ENCODE measurements around the gene CD48. TPM values are rescaled to one million over a fixed set of nuclear protein-coding genes. Genes with fewer than 3 reads are reported as not detected.

CD48 gene
- polyA plus RNA-seq, 1 of the 3 experiments (the other 2 are of a cell fraction), result not detected

DNA sequence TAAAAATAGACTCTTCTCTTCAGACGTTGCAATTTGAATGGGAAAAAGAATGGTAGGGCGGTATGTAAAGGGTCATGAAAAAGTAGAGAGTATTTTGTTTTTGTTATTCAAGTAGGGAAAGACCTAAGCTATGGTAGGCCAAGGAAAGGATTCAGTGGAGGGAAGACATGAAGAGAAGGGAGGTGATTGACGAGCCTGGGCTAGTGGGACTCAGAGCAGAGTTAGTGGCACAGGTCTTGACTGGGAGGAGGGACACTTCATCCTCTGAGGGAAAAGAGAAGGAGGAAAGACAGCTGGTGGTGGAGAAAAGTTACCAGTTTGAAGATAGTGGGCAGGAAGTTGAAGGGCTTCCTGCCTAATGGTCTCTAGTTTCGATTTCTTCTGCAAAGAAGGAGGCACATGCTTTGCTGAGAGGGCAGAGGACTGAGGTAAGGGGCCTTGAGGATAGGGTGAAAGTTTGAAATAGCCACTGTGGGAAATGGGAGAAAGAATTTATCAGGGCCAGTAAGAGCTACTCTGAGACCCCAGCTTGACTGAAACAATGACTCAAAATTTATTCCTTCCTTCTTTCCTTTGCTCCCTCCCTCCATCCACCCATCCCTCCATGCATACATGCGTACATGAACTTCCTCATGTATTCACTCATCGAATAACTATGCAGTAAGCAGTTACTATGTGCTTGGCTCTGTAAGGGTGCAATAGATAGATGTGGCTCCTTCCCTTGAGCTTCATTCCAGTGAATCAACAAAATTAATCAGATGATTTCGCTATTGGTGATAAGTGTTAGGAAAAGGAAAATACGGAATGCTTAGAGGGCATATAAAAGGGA, 4.2 kb downstream of the CD48 start:
- Histone ChIP-seq H3K9ac (no peak overlapping the region), H4K20me1 (ENCODE audit: insufficient read depth) (no peaks in the 10 kb centered on the region), H3K79me2 (ENCODE audit: insufficient read depth) (no peaks in the 10 kb centered on the region), H3F3A (replicated peaks; ENCODE audit: insufficient read depth) (no peaks in the 10 kb centered on the region), H3K36me3 (replicated peaks in 1 of 2; ENCODE audit: control insufficient read depth in 1 of 2, insufficient read depth in 2 of 2, low read length in 1 of 2) (no peaks in the 10 kb centered on the region), H2AFZ (ENCODE audit: low read depth) (no peak overlapping the region; the same call in 1 of the 2 replicates), H3K27ac (ENCODE audit: low read depth in 2 of 2, low read length in 1 of 2) (no peak overlapping the region), H3K4me2 (no peak overlapping the region), H3K4me3 (ENCODE audit: low read depth in 2 of 2, low read length in 1 of 2) (no peak overlapping the region), H3K27me3 (ENCODE audit: insufficient read depth) (peaks cover 25% of the 10 kb centered on the region; the same call in 1 of the 2 replicates), H3K9me2 (no peaks in the 10 kb centered on the region), H3K9me3 (no peaks in the 10 kb centered on the region), H3K4me1 (ENCODE audit: control insufficient read depth in 1 of 2, insufficient read depth in 2 of 2, low read depth in 1 of 2, low read length in 1 of 2) (no peaks in the 10 kb centered on the region)
- CTCF ChIA-PET, result interaction anchor here (0.5 to 1.8 kb wide), 6 partner anchors 18 to 832 kb away, joined by 3 to 4 read pairs (median 3); no protein-coding TSS in a partner anchor
- no peak for DNase-seq
- WGBS (ENCODE audit: low lambda C conversion rate), result 11% methylated on average over 8 of the region's 8 CpGs
- POLR2A ChIA-PET, result no interaction called here
- no peak for TF ChIP-seq RFX5 (IDR thresholded peaks at IDR 0.05; ENCODE audit: low read length)
- no peak for TF ChIP-seq SMC3 (IDR thresholded peaks at IDR 0.05; ENCODE audit: low read depth, low read length)
- TF ChIP-seq, protein P1, sequence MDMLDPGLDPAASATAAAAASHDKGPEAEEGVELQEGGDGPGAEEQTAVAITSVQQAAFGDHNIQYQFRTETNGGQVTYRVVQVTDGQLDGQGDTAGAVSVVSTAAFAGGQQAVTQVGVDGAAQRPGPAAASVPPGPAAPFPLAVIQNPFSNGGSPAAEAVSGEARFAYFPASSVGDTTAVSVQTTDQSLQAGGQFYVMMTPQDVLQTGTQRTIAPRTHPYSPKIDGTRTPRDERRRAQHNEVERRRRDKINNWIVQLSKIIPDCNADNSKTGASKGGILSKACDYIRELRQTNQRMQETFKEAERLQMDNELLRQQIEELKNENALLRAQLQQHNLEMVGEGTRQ (IDR thresholded peaks at IDR 0.05; ENCODE audit: borderline replicate concordance, low read depth, low read length), result no peak
- TF ChIP-seq YY1 (IDR thresholded peaks at IDR 0.05; ENCODE audit: low read depth), result no peak
- TF ChIP-seq MEF2A (IDR thresholded peaks at IDR 0.05; ENCODE audit: borderline replicate concordance, low read depth), result no peak
- TF ChIP-seq, protein P2, sequence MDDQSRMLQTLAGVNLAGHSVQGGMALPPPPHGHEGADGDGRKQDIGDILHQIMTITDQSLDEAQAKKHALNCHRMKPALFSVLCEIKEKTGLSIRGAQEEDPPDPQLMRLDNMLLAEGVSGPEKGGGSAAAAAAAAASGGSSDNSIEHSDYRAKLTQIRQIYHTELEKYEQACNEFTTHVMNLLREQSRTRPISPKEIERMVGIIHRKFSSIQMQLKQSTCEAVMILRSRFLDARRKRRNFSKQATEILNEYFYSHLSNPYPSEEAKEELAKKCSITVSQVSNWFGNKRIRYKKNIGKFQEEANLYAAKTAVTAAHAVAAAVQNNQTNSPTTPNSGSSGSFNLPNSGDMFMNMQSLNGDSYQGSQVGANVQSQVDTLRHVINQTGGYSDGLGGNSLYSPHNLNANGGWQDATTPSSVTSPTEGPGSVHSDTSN (IDR thresholded peaks at IDR 0.05), result no peak
- TF ChIP-seq, protein P3, sequence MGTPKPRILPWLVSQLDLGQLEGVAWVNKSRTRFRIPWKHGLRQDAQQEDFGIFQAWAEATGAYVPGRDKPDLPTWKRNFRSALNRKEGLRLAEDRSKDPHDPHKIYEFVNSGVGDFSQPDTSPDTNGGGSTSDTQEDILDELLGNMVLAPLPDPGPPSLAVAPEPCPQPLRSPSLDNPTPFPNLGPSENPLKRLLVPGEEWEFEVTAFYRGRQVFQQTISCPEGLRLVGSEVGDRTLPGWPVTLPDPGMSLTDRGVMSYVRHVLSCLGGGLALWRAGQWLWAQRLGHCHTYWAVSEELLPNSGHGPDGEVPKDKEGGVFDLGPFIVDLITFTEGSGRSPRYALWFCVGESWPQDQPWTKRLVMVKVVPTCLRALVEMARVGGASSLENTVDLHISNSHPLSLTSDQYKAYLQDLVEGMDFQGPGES (IDR thresholded peaks at IDR 0.05; ENCODE audit: low read depth, low read length), result no peak
- TF ChIP-seq TCF12 (IDR thresholded peaks at IDR 0.05), result no peak
- TF ChIP-seq, protein P4, sequence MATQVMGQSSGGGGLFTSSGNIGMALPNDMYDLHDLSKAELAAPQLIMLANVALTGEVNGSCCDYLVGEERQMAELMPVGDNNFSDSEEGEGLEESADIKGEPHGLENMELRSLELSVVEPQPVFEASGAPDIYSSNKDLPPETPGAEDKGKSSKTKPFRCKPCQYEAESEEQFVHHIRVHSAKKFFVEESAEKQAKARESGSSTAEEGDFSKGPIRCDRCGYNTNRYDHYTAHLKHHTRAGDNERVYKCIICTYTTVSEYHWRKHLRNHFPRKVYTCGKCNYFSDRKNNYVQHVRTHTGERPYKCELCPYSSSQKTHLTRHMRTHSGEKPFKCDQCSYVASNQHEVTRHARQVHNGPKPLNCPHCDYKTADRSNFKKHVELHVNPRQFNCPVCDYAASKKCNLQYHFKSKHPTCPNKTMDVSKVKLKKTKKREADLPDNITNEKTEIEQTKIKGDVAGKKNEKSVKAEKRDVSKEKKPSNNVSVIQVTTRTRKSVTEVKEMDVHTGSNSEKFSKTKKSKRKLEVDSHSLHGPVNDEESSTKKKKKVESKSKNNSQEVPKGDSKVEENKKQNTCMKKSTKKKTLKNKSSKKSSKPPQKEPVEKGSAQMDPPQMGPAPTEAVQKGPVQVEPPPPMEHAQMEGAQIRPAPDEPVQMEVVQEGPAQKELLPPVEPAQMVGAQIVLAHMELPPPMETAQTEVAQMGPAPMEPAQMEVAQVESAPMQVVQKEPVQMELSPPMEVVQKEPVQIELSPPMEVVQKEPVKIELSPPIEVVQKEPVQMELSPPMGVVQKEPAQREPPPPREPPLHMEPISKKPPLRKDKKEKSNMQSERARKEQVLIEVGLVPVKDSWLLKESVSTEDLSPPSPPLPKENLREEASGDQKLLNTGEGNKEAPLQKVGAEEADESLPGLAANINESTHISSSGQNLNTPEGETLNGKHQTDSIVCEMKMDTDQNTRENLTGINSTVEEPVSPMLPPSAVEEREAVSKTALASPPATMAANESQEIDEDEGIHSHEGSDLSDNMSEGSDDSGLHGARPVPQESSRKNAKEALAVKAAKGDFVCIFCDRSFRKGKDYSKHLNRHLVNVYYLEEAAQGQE (IDR thresholded peaks at IDR 0.05; ENCODE audit: low read depth, low read length), result no peak
- no peak for TF ChIP-seq ELF1 (IDR thresholded peaks at IDR 0.05)
- TF ChIP-seq NFIC (IDR thresholded peaks at IDR 0.05; ENCODE audit: borderline replicate concordance), result no peak
- no peak for TF ChIP-seq MXI1 (IDR thresholded peaks at IDR 0.05; ENCODE audit: low read depth, low read length)
- TF ChIP-seq, protein P5, sequence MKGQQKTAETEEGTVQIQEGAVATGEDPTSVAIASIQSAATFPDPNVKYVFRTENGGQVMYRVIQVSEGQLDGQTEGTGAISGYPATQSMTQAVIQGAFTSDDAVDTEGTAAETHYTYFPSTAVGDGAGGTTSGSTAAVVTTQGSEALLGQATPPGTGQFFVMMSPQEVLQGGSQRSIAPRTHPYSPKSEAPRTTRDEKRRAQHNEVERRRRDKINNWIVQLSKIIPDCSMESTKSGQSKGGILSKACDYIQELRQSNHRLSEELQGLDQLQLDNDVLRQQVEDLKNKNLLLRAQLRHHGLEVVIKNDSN (IDR thresholded peaks at IDR 0.05; ENCODE audit: borderline replicate concordance, low read depth), result no peak
- TF ChIP-seq GATA2 (CRISPR knock-in tag; IDR thresholded peaks at IDR 0.05), result no peak
- no peak for TF ChIP-seq NRF1 (IDR thresholded peaks at IDR 0.05; ENCODE audit: low read depth, low read length)
